C4-2B (cell line): Measurements from ENCODE around the gene KLRF1.

Experiments used
- H3K27ac ChIP-seq: fragments of 450-650 bp; 2 replicates; pipeline ENCODE4 v1.5.1; 2017
- ZFX ChIP-seq: fragments of 450-650 bp; IDR thresholded peaks from 2 replicates; pipeline ENCODE4 v1.6.1; 2017
- TF ChIP-seq, protein P1 (sequence below): fragments of 450-650 bp; conservative IDR thresholded peaks from 2 replicates; pipeline ENCODE4 v1.5.1; 2017; ENCODE audit warnings: mild to moderate bottlenecking

Gene KLRF1

DNA sequence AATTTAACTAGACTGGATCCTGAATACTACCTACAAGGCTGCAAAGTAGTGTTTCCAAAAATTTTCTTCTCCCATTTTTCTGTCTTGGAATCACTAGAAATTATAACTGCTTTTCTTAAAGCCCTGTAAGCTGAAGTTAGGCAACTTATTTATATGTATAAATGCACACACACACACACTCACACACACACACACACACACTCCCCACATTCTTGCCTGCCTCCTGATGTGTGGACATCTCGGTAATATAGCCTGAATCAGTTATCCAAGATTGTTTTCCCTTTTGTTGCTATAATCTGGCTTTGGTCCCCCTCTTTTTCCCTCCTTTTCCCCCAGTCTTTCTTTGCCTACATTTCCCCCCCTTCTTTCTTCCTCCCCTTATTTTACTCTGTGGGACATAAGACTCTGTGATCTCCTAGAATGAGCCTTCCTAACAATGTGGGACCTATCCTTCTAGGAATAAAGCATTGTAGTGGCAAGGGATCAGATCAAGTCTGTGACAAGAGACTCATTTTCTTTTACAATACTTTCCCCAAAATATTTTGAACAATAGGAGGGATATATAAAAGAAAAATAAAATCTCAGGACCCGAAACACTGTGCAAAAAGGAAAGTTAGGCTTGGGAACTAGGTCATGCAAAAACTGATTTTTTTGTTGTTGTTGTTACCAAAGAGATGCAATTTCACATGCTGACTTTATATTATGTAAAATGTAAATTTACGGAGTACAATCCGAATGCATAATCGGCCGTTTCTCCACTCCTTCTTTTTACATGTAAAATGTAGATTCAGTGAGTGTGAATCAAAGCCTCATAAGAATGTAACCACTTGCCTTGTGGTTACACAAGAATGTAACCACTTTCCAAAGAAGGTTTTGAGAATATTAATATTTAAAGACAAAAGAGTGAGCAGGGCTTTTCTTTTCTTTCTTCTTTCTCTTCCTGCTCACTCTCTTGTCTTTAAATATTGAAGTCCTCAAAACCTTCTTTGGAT lies 40.3 kb upstream of the KLRF1 start:
- no peak overlapping the region for H3K27ac ChIP-seq
- no peak for TF ChIP-seq ZFX
- TF ChIP-seq, protein P1, sequence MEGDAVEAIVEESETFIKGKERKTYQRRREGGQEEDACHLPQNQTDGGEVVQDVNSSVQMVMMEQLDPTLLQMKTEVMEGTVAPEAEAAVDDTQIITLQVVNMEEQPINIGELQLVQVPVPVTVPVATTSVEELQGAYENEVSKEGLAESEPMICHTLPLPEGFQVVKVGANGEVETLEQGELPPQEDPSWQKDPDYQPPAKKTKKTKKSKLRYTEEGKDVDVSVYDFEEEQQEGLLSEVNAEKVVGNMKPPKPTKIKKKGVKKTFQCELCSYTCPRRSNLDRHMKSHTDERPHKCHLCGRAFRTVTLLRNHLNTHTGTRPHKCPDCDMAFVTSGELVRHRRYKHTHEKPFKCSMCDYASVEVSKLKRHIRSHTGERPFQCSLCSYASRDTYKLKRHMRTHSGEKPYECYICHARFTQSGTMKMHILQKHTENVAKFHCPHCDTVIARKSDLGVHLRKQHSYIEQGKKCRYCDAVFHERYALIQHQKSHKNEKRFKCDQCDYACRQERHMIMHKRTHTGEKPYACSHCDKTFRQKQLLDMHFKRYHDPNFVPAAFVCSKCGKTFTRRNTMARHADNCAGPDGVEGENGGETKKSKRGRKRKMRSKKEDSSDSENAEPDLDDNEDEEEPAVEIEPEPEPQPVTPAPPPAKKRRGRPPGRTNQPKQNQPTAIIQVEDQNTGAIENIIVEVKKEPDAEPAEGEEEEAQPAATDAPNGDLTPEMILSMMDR, result no peak

DNA sequence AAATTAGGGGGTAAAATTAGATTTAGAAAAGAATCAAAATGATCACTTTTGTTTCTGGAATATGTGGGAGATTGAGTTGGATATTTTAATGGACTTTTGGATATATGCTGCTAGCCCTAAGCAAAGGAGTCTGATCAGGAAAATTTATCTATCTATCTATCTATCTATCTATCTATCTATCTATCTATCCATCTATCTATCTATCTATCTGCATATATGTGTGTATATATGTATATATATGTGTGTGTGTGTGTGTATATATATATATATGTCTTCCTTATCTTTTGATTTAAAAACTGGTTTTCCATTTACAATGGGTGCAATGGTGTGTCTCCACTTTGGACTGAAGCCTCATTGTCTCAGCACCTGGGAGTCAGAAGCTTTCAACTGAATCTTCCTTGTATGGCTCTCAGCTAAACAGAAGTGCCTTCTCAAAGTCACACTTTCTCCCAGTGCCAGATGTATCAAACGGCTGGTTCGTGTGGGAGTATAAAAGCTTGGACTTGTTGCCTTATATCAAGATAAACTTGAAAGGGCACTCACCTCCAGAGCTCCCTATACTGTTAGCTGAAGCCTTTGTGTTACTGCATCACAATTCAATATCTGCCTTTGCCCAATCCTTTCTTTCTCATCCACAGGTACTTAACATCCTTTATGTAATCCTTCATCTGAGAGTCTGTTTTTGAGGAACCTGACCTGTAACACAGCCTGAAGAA lies 34.9 kb upstream of the KLRF1 start:
- H3K27ac ChIP-seq, result no peak overlapping the region
- no peak for TF ChIP-seq ZFX

DNA sequence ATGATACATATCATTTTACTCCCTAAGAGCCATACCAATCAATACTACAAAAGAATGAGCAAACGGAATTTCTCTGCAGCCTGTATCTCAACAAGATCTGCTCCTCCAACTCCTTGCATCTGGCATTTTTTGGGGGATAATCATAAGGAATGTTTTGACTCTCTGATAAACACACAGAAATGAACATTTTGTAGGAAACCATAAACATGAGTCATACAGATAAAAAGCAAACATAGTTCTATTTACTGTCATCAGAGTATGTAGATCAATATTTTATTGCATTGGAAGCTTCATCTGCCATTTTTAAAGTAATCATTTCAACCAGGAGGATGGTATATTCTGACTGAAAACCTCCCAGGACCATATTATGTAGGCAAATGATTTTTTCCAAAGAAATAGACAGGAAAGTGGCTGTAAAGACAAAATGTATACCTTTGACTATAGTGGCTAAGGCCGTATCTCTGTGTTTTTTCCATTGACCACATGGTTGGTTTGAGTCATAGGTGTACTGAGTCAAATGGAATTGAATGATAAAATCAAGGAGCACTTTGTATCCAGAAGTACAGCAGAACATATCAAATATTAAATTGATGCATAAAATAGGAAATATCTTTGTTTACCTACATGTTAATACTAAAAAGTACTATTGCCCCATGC lies 34.2 kb upstream of the KLRF1 start:
- no peak overlapping the region for H3K27ac ChIP-seq
- TF ChIP-seq ZFX, result no peak
- TF ChIP-seq, protein P1, result no peak

DNA sequence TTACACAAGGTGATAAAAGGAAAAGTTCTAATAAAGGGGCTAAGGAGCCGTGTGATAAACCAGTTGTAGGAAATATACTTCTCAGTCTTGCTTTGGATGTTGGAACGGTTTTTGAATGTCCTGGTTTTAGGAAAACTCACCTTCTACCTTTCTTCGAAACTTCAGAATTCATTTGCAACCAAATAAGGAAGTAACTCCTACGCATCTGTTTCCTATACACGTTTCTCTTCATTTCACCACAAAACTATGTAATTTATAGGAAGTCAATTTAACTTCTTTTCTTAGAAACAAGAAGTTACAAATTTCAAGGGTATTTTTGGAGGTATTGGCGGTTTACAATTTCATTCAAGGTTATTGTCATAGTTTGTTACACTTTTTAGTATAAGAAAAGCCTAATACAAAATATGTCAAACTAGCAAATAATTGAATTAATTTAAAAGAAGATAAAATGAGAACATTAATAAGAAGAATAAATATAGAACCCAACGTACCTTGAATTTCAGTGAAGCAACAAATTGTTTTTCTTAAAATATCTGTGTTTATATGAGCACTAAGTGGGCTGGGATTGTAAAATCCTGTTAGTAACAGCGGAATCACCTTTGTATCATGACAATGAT lies 33.4 kb upstream of the KLRF1 start:
- H3K27ac ChIP-seq, result no peak overlapping the region
- TF ChIP-seq, protein P1, result no peak
- no peak for TF ChIP-seq ZFX

DNA sequence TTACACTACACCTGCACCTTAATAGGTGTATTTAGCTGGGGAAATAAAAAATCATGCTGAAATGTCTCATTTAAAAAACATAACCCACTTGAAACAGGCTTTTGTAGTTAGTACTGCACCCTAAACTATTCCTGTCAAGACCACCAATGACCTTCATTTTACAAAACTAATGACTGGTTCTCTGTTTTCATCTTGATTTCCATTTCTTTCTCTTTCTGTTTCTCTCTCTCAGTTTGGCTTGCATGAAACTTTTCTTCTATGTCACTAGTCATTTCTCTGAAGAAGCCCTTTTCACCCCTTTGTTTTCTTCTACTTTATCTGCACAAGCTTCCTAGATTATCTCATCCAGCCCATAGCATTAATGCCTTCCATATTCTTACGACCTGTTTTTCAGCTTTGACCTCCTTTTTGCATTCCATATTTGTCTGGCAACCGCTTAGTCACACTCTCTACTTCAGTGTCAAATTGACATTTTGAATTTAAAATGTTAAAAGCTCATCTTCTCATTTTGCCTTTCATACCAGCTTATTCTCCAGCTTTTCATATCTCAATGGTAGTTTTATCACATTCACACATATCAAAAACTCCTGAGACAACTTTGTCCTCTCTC lies 32.7 kb upstream of the KLRF1 start:
- H3K27ac ChIP-seq, result no peak overlapping the region
- TF ChIP-seq, protein P1, result no peak
- no peak for TF ChIP-seq ZFX

DNA sequence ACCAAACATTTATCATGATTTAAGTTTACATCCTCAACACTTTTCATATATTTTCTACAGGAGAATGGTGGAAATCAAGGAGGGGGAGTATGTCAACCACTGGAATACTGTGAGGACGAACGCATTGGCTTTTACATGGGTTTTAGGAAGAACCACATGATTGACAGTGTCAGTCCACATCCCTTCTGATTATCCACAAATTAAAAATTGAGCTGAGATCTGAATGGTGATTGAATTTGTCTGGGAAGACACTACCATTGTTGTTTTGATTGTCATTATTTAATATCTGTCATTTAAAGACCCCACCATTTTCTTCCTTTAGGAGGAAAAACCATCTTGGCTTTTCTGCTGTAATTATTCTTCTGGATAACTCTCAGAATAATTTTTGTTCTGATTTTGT lies 31.3 kb upstream of the KLRF1 start:
- TF ChIP-seq, protein P1, result no peak
- no peak for TF ChIP-seq ZFX
- no peak overlapping the region for H3K27ac ChIP-seq

DNA sequence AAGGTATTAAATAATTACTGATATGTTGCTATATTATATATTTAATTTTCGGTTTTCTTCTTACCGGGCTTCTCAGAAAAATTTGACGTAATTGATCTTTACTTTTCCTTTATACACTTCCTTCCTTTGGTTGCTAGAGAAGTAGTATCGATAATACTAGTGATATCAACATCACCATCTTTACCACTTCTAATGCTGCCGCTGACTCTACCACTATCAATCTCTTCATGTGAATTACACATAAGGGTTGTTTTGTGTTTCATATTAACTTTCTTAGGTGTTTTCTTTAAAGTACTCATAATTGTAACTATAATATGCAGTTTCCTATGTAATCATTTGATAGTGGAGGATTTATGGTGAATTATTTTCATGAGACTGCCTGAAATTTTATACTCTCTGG lies 30.9 kb upstream of the KLRF1 start:
- no peak for TF ChIP-seq ZFX
- TF ChIP-seq, protein P1, result no peak
- no peak overlapping the region for H3K27ac ChIP-seq
